ENCODE results near the gene DDR1. TPM values are rescaled to one million over a fixed set of nuclear protein-coding genes. Genes with fewer than 3 reads are reported as not detected.

The DDR1 gene
- total RNA-seq, 1 experiment from 2014 or later, result 258 TPM

DNA sequence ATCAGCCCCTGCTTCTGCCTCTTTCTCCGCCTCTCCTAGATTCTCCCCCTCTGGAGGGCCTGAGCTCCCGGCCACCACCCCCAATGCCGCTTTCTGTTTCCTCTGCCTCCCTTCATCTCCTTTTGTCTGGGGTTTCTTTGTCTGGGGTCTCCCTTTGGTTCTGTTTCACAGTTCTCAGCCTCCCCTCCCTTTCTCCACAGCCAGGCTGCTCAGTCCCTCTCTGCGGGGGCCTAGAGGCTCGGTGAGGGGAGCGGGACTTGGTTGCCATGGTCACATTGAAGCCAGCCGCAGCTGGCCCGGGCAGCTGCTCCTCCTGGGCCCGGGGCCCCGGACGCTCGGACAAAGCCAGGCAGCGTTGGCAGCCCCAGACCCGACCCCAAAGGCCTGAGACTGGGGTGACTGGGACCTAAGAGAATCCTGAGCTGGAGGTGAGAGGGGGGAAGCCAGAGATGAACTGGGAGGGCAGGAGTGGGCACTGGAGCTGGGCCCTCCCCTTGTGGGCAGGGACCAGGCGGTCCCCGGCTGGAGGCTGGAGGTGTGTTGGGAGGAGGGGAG lies 3.5 kb upstream of the DDR1 start:
- Histone ChIP-seq H4K8ac (replicated peaks; ENCODE audit: insufficient read length, low read depth, low read length) (no peak overlapping the region), H2BK15ac (ENCODE audit: low read depth, low read length) (no peak overlapping the region), H2AK5ac (ENCODE audit: insufficient read length, low read length) (no peak overlapping the region), H2BK5ac (ENCODE audit: insufficient read length, low read length) (no peak overlapping the region), H2BK120ac (ENCODE audit: low read depth, low read length, poor library complexity, severe bottlenecking) (no peak overlapping the region), H3K18ac (ENCODE audit: insufficient read length, low read depth, low read length) (no peak overlapping the region), H3K79me2 (ENCODE audit: insufficient read depth, low read length) (peaks cover 7% of the 10 kb centered on the region; the same call in 1 of the 2 replicates), H2AFZ (ENCODE audit: low read length) (no peak overlapping the region), H3K4me2 (ENCODE audit: insufficient read depth, insufficient read length, low read length) (peak overlapping the region; percentile 95), H2BK12ac (ENCODE audit: insufficient read length, low read depth, low read length) (no peak overlapping the region), H2BK20ac (ENCODE audit: low read depth, low read length, poor library complexity, severe bottlenecking) (no peak overlapping the region), H4K91ac (ENCODE audit: insufficient read length, low read depth, low read length) (no peak overlapping the region), H3K4ac (ENCODE audit: low read depth, low read length) (no peak overlapping the region), H3K9ac (ENCODE audit: extremely low read depth, insufficient read length, low read length) (no peak overlapping the region), H3K14ac (ENCODE audit: insufficient read depth, low read length) (0 out of 2 replicates have a peak overlapping the region, but pooled peaks have one; percentile 9), H3K27me3 (ENCODE audit: insufficient read depth, low read length) (no peaks in the 10 kb centered on the region), H3K23ac (ENCODE audit: insufficient read length, low read depth, low read length) (no peak overlapping the region), H3K56ac (ENCODE audit: insufficient read length, low read depth, low read length) (no peak overlapping the region), H3K9me3 (ENCODE audit: control insufficient read depth, low read depth, low read length) (no peaks in the 10 kb centered on the region), H4K20me1 (ENCODE audit: control insufficient read depth, insufficient read depth, insufficient read length) (no peaks in the 10 kb centered on the region), H3K27ac (ENCODE audit: insufficient read length, low read depth, low read length) (no peak overlapping the region), H4K5ac (ENCODE audit: insufficient read length, low read depth, low read length) (no peak overlapping the region), H3K79me1 (ENCODE audit: insufficient read depth, low read depth, low read length, poor library complexity, severe bottlenecking) (no peaks in the 10 kb centered on the region), H3T11ph (ENCODE audit: low read length) (no peak overlapping the region), H3K23me2 (ENCODE audit: insufficient read length, low read depth, low read length, poor library complexity, severe bottlenecking) (peaks cover 34% of the 10 kb centered on the region), H3K4me1 (ENCODE audit: insufficient read depth, low read length) (peaks cover 9% of the 10 kb centered on the region; the same call in 1 of the 2 replicates)
- peaks cover 0 to 5% (median 2%) of the 10 kb centered on the region in 3 experiments; a peak in 5 of 7 replicates for H3K36me3 Mint-ChIP-seq (ENCODE audit: insufficient read depth in 1 of 3, low read depth in 3 of 3)
- TF ChIP-seq, protein P1, sequence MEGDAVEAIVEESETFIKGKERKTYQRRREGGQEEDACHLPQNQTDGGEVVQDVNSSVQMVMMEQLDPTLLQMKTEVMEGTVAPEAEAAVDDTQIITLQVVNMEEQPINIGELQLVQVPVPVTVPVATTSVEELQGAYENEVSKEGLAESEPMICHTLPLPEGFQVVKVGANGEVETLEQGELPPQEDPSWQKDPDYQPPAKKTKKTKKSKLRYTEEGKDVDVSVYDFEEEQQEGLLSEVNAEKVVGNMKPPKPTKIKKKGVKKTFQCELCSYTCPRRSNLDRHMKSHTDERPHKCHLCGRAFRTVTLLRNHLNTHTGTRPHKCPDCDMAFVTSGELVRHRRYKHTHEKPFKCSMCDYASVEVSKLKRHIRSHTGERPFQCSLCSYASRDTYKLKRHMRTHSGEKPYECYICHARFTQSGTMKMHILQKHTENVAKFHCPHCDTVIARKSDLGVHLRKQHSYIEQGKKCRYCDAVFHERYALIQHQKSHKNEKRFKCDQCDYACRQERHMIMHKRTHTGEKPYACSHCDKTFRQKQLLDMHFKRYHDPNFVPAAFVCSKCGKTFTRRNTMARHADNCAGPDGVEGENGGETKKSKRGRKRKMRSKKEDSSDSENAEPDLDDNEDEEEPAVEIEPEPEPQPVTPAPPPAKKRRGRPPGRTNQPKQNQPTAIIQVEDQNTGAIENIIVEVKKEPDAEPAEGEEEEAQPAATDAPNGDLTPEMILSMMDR (conservative IDR thresholded peaks at IDR 0.05), result no peak
- peaks cover 0 to 2% of the 10 kb centered on the region in 2 experiments; a peak in 1 of 5 replicates for H3K9me3 Mint-ChIP-seq
- WGBS (ENCODE audit: extremely low coverage, insufficient read length, low lambda C conversion rate), result no CpG with 5 or more reads among the region's 16 CpGs
- no peaks in the 10 kb centered on the region for H3K27me3 Mint-ChIP-seq (ENCODE audit: low read depth)
- peak overlapping the region; percentile 72 to 92 for H3K4me3 Mint-ChIP-seq
- H3K4me1 Mint-ChIP-seq, result peaks cover 68 to 73% of the 10 kb centered on the region in 2 experiments
- DNase-seq, result peak; percentile 86
- H3K27ac Mint-ChIP-seq, result peak overlapping the region; percentile 59 to 98 (median 95)

All from H9 (cell line).